ENCODE results near the gene CABLES2. TPM values are rescaled to one million over a fixed set of nuclear protein-coding genes. Genes with fewer than 3 reads are reported as not detected.

The CABLES2 gene
- total and polyA plus RNA-seq, 10 of the 15 experiments (the other 5 are each of a cell fraction or from before 2014, with no cell fraction given), result 2.2 to 14.9 (median 5.3) TPM

- TF ChIP-seq CREB1 (IDR thresholded peaks at IDR 0.05; ENCODE audit: low read depth), result no peak
- no peak for TF ChIP-seq MEF2A (IDR thresholded peaks at IDR 0.05; ENCODE audit: insufficient read depth, low read depth, low read length)
- no peak for TF ChIP-seq ZNF274 (IDR thresholded peaks at IDR 0.05; ENCODE audit: insufficient read depth, insufficient read length)
- peaks cover 0 to 5% of the 10 kb centered on the region in 2 experiments; a peak in 2 of 4 replicates for H3K36me3 ChIP-seq (ENCODE audit: control insufficient read depth in 2 of 2, insufficient read depth in 2 of 2, low read length in 1 of 2)
- ChIA-PET SMC1A (ENCODE audit: uncharacterized antibody, unreplicated experiment) (no interaction called here), RAD21 (ENCODE audit: unreplicated experiment) (no interaction called here), CTCF (no interaction called here), POLR2A (no interaction called here)
- ATAC-seq (no peak), FAIRE-seq (no peak), DNase-seq (ENCODE audit: low read depth, low spot score) (no peak)
- no peak overlapping the region for H2AFZ ChIP-seq (ENCODE audit: control insufficient read depth, low read depth, low read length)
- no peaks in the 10 kb centered on the region for H3K9me3 ChIP-seq (replicated peaks; ENCODE audit: control insufficient read depth, insufficient read depth, low read length)
- intact Hi-C loops (cut with micrococcal nuclease; ENCODE audit: unreplicated experiment), result loop anchor here (5.0 kb wide), 1 partner anchor 386 kb away; no protein-coding TSS in a partner anchor
- H3K79me2 ChIP-seq (ENCODE audit: control insufficient read depth, insufficient read depth, low read length), result peaks cover 14% of the 10 kb centered on the region
- H3K9ac ChIP-seq (ENCODE audit: control insufficient read depth, insufficient read depth, low read length), result peak overlapping the region; percentile 85
- WGBS (ENCODE audit: insufficient coverage, insufficient replicate concordance, low lambda C conversion rate, missing lambda C conversion rate), result 64% methylated on average over 10 of the region's 10 CpGs
- peak overlapping the region; percentile 92 for H3K4me2 ChIP-seq (ENCODE audit: control insufficient read depth, insufficient read depth)
- no peaks in the 10 kb centered on the region for H3K27me3 ChIP-seq (replicated peaks in 1 of 2; ENCODE audit: control insufficient read depth in 2 of 2, insufficient read depth in 2 of 2, low read length in 1 of 2)
- BruUV-seq (replicated peaks), result no TSS peak
- no peaks in the 10 kb centered on the region; the same call in 1 of the 2 replicates for H4K20me1 ChIP-seq (ENCODE audit: control insufficient read depth, insufficient read depth)
- peak overlapping the region; percentile 57; the same call in 1 of the 2 replicates for H3K4me3 ChIP-seq
- H3K27ac ChIP-seq (ENCODE audit: control insufficient read depth, insufficient read depth), result peak overlapping the region; percentile 62; the same call in 1 of the 2 replicates
- in situ Hi-C loops (cut with MboI), result no loop called here
- peaks cover 12% of the 10 kb centered on the region for H3K4me1 ChIP-seq (ENCODE audit: control insufficient read depth, insufficient read depth, low read length)
These were observed 1.0 kb downstream of the CABLES2 start for GRCh38 chr20:62405981-62406513.

DNA sequence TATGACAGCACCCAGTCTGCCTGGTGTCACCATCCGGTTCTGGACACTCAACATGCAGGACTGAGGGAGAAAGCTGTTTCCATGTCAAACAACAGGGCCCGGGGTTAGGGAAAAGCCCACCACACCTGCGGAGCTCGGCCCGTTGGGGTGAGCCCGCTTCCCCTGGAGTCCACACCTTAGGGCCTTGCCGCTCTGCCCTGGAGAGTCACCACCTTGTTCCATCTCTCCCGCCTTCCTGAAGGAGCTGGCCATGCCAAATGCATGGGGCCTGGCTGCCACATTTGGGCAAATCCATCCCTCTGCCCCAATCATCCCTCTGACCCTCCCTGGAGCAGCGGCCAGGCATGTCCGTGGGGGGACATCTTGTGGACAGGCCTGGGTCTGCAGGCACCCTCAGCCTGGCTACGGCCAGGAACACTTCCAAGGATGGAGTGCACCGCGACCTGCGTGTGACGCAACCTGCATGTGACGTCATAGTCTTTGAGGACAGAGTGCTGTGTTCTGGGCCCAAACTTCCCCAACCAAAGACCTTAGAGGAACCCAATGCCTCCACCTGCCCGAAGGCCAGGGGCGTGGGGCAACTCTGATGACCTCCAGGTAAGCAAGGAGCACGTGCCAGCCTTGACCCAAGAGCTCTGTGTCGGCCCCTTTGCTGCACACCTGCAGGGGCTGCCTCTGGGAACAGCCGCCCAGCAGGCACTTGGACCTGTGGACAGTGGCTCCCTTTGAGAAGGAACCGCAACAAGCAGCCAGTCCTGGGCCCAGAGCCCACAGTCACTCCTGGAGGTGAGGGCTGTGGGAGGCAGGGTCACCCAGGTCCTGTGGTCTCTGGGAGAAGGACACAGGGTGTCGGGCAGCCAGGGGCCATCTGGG, 1.7 kb downstream of the CABLES2 start:
- Histone ChIP-seq H3K4me1 (ENCODE audit: control insufficient read depth, insufficient read depth, low read length) (peaks cover 12% of the 10 kb centered on the region), H3K79me2 (ENCODE audit: control insufficient read depth, insufficient read depth, low read length) (peaks cover 14% of the 10 kb centered on the region), H3K9me3 (replicated peaks; ENCODE audit: control insufficient read depth, insufficient read depth, low read length) (no peaks in the 10 kb centered on the region), H3K4me3 (peak overlapping the region; percentile 57; the same call in 1 of the 2 replicates), H3K27me3 (replicated peaks in 1 of 2; ENCODE audit: control insufficient read depth in 2 of 2, insufficient read depth in 2 of 2, low read length in 1 of 2) (no peaks in the 10 kb centered on the region), H3K36me3 (ENCODE audit: control insufficient read depth in 2 of 2, insufficient read depth in 2 of 2, low read length in 1 of 2) (peaks cover 0 to 5% of the 10 kb centered on the region in 2 experiments; a peak in 2 of 4 replicates), H3K4me2 (ENCODE audit: control insufficient read depth, insufficient read depth) (peak overlapping the region; percentile 92), H3K27ac (ENCODE audit: control insufficient read depth, insufficient read depth) (no peak overlapping the region), H2AFZ (ENCODE audit: control insufficient read depth, low read depth, low read length) (no peak overlapping the region), H3K9ac (ENCODE audit: control insufficient read depth, insufficient read depth, low read length) (peak overlapping the region; percentile 85; the same call in 1 of the 2 replicates), H4K20me1 (ENCODE audit: control insufficient read depth, insufficient read depth) (no peaks in the 10 kb centered on the region; the same call in 1 of the 2 replicates)
- POLR2A ChIA-PET, result no interaction called here
- SMC1A ChIA-PET (ENCODE audit: uncharacterized antibody, unreplicated experiment), result no interaction called here
- in situ Hi-C loops (cut with MboI) (no loop called here), intact Hi-C loops (cut with micrococcal nuclease; ENCODE audit: unreplicated experiment) (loop anchor here (5.0 kb wide), 1 partner anchor 387 kb away; no protein-coding TSS in a partner anchor)
- WGBS (ENCODE audit: insufficient coverage, insufficient replicate concordance, low lambda C conversion rate, missing lambda C conversion rate), result 90% methylated on average over 23 of the region's 23 CpGs
- FAIRE-seq, result no peak
- TSS peak; percentile 42 for BruUV-seq (replicated peaks)
- DNase-seq (ENCODE audit: low read depth, low spot score), result no peak
- CTCF ChIA-PET, result no interaction called here
- RAD21 ChIA-PET (ENCODE audit: unreplicated experiment), result no interaction called here
- no peak for ATAC-seq
- peak; percentile 26; the same call in 1 of the 2 replicates for TF ChIP-seq POLR2A (IDR thresholded peaks at IDR 0.05; ENCODE audit: low read depth, low read length)
- TF ChIP-seq, protein P1, sequence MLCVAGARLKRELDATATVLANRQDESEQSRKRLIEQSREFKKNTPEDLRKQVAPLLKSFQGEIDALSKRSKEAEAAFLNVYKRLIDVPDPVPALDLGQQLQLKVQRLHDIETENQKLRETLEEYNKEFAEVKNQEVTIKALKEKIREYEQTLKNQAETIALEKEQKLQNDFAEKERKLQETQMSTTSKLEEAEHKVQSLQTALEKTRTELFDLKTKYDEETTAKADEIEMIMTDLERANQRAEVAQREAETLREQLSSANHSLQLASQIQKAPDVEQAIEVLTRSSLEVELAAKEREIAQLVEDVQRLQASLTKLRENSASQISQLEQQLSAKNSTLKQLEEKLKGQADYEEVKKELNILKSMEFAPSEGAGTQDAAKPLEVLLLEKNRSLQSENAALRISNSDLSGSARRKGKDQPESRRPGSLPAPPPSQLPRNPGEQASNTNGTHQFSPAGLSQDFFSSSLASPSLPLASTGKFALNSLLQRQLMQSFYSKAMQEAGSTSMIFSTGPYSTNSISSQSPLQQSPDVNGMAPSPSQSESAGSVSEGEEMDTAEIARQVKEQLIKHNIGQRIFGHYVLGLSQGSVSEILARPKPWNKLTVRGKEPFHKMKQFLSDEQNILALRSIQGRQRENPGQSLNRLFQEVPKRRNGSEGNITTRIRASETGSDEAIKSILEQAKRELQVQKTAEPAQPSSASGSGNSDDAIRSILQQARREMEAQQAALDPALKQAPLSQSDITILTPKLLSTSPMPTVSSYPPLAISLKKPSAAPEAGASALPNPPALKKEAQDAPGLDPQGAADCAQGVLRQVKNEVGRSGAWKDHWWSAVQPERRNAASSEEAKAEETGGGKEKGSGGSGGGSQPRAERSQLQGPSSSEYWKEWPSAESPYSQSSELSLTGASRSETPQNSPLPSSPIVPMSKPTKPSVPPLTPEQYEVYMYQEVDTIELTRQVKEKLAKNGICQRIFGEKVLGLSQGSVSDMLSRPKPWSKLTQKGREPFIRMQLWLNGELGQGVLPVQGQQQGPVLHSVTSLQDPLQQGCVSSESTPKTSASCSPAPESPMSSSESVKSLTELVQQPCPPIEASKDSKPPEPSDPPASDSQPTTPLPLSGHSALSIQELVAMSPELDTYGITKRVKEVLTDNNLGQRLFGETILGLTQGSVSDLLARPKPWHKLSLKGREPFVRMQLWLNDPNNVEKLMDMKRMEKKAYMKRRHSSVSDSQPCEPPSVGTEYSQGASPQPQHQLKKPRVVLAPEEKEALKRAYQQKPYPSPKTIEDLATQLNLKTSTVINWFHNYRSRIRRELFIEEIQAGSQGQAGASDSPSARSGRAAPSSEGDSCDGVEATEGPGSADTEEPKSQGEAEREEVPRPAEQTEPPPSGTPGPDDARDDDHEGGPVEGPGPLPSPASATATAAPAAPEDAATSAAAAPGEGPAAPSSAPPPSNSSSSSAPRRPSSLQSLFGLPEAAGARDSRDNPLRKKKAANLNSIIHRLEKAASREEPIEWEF (IDR thresholded peaks at IDR 0.05; ENCODE audit: insufficient replicate concordance, low read depth, low read length), result no peak
- TF ChIP-seq CTCF (IDR thresholded peaks at IDR 0.05 in 2 of 3, conservative IDR thresholded peaks at IDR 0.05 in 1 of 3; ENCODE audit: control insufficient read depth in 2 of 3, extremely low read depth in 1 of 3, insufficient read depth in 1 of 3, low read depth in 3 of 3, low read length in 3 of 3), result peak in 2 of 3 experiments; percentile 10 to 31; a peak in 2 of 6 replicates
